ENCODE measurements around the gene MAST4.

The MAST4 gene

GRCh38 chr5:66841264-66841663 lies 245.1 kb downstream of the MAST4 start:
- DNase-seq (ENCODE audit: low read depth in 2 of 2) = no peak

- DNase-seq (ENCODE audit: low read depth in 2 of 2) = no peak
Observed at GRCh38 chr5:66842540-66842939, 246.3 kb downstream of the MAST4 start.

DNA sequence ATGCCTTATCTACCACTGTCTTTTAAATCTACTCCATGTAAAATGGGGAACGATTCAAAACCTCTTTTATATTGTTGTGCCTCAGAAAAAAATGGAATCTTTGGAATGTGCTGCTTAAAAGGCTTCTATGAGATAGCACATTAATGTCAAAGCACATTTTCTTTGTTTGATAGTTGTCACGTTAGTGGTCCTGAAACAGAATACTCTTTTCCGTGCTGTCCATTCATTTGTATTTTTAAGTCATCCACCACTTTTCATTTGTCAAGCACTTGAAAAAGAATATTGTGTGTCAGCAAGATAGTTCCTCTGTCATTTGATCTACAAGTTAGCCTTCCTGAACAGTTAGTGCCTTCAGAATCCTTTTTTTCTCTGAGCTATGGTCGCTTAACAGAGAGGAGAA lies 246.9 kb downstream of the MAST4 start:
- DNase-seq (ENCODE audit: low read depth in 2 of 2) = no peak

- DNase-seq (ENCODE audit: low read depth in 2 of 2) = no peak
Observed at GRCh38 chr5:66848749-66849641, 252.8 kb downstream of the MAST4 start.

GRCh38 chr5:66849803-66850202 lies 253.6 kb downstream of the MAST4 start:
- no peak for DNase-seq (ENCODE audit: low read depth in 2 of 2)

DNA sequence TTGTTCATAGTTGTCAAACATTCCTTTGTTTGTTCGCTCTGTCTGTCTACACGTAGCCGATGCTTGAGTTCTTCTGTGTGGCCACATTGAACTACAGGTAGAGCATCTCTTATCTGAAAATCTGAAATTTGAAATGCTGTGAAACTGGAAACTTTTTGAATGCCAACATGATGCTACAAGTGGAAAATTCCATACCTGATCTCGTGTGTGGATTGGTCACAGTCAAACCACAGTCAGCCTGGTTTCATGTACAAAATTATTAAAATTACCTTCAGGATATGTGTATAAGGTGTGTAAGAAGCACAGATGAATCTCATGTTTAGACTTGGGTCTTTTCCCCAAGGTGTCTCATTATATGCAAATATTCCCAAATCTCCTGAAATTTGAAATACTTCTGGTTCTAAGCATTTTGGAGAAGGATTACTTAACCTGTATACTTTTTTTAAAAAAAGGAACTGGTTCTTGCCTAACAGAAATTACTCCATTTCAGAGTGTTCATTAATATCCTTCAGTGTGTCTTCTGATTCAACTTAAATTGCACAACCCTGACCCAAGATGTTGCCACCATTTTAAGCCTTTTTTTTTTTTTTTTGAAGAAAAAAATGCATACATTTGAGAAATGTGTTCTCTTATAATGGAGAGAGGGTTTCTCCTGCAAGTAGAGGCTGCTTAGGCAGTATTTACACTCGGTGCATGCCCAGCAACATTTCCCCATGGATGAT lies 254.3 kb downstream of the MAST4 start:
- no peak for DNase-seq (ENCODE audit: low read depth in 2 of 2)

DNA sequence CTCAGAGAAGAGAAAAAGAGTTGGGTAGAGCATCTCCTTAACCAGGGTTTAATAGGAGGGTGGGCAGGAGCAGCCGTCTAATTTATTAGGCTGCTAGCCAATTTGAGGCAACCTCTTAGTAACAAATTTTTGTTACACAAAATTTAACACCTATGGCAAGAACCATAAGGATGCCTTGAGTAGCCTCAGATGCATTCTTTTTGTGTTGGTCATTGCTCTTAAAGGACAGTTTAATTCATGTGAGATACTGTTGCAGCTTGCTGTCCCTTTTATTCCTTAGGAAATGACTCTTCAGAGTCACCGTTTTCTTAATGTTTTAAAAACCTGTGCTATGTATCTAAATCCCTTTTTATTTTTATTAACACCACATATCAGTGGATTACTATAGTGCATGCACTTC lies 255.1 kb downstream of the MAST4 start:
- no peak for DNase-seq (ENCODE audit: low read depth in 2 of 2)

DNA sequence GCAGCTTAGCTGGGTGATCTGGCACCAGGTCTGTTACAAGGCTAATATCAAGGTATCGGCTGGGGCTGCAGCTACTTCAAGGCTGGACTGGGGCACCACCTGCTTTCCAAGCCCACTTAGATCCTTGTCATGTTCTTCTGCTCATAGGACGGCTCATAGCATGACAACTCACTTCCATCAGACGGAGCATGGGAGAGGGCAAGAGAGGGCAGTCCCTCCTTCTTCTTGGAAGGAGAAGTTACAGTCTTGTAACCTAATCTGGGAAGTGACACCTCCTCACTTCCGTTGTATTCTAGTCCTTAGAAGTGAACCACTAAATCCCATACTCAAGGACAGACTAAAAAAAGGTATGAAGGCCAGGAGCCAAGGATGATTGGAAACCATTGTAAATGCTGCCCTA lies 258.2 kb downstream of the MAST4 start:
- DNase-seq (ENCODE audit: low read depth in 2 of 2) = no peak

GRCh38 chr5:66856041-66856805 lies 260.0 kb downstream of the MAST4 start:
- DNase-seq (ENCODE audit: low read depth in 2 of 2) = no peak

GRCh38 chr5:66859526-66859925 lies 263.3 kb downstream of the MAST4 start:
- no peak for DNase-seq (ENCODE audit: low read depth in 2 of 2)

DNA sequence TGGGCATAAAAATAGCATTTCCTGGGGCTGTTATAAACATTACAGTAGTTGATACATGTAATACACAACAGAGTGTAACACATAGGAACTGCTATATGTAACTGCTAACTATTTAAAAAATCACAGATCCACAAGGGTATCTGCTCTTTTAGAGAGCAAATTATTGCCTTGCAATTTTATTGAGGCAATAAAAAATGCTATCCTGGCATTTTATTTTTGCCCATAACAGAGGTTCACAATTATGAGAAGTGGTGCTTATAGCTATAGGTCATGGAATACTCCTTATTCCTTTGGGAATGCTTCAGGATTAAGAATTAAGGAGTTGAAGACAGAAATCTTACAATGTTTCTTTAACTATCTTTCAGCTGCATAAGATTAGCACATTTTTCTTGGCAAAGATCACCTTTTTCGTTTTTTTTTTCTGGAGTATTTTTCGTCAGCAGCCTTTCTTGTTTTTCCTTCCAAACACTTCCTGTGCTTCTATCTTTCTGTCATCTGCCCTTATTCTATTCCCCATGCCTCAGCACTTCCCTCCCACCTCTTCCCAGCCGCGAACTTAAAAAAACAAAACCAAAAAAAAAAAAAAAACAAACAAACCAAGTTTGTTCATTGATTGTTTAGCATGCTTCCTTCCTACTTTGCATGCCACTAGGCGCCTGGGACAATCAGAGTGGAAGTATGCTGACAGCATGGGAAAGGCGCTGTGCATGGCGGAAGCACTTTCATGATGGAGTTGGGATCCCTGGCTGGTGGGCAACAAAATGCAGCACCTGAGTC lies 264.2 kb downstream of the MAST4 start:
- no peak for DNase-seq (ENCODE audit: low read depth in 2 of 2)

- no peak for DNase-seq (ENCODE audit: low read depth in 2 of 2)
Observed at GRCh38 chr5:66861402-66861801, 265.2 kb downstream of the MAST4 start.

- no peak for DNase-seq (ENCODE audit: low read depth in 2 of 2)
Observed at GRCh38 chr5:66862020-66862419, 265.8 kb downstream of the MAST4 start.

DNA sequence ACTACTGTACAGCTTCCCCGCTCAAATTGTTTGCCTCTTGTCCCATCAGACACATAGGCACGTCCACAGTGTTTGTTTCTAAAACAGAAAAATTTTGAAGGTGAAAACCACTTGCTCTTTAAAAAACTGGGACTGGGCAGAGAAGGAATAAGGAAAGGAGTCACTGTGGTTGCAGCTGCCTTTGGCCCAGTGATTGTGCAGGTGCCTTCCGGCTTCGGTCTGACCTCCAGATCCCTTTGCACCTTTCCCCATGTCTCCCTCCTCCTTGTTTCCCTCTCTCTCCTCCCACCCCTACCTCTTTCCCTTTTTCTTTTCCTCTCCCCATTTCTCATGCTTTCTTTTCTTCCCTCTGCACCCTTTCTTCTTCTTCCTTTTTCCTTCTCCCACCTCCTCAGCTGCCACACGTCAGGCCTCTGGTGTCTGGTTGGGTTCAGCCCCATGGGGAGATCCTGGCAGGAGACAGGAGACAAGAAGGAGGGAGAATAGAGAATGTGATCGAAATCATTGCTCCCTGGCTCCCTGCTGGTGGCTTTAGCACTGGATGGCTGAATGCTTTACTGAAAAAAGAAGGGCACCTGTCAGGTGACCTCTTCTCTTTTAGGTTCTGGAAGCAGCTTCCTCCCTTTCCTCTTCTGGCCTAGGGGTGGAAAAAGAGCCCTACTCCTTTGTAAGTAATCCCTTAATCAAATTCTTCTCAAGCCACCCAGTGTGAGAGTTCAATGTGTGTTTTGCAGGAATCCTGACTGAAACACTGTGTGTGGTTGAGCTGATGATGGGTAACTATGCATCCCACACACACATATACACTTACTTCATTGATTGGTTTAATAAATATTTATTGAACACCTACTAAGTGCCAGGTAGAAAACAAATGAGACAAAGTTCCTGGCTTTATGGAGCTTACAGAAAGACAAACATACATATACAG lies 267.3 kb downstream of the MAST4 start:
- no peak for DNase-seq (ENCODE audit: low read depth in 2 of 2)

GRCh38 chr5:66864240-66864884 lies 268.2 kb downstream of the MAST4 start:
- DNase-seq (ENCODE audit: low read depth in 2 of 2) = no peak

GRCh38 chr5:66867618-66868322 lies 271.6 kb downstream of the MAST4 start:
- DNase-seq (ENCODE audit: low read depth in 2 of 2) = no peak

GRCh38 chr5:66869347-66869746 lies 273.2 kb downstream of the MAST4 start:
- DNase-seq (ENCODE audit: low read depth in 2 of 2) = no peak

GRCh38 chr5:66870708-66871107 lies 274.5 kb downstream of the MAST4 start:
- no peak for DNase-seq (ENCODE audit: low read depth in 2 of 2)

DNA sequence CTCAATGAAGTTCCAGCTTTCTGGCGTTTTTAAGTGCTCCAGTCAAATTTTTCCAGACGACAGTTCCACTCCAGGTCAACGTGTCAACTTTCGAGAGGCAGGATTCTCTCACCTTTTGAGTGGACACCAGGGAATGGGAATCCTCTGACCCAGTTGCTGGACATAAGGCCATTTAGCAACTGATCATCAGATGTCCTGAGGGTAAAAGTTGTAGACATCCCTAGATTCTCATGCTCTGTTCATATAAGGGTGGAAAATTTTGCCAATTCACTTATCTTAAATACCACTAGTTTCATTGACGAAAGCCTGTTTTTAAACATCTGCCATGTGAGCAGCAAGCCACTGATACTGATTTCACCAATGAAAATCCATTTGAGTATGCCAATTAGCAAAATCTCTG lies 275.5 kb downstream of the MAST4 start:
- no peak for DNase-seq (ENCODE audit: low read depth in 2 of 2)
